Measurements from ENCODE around the gene AFMID. TPM values are rescaled to one million over a fixed set of nuclear protein-coding genes. Genes with fewer than 3 reads are reported as not detected.

AFMID gene
- total RNA-seq, 1 experiment from 2014 or later: 59.3 TPM

GRCh38 chr17:78211032-78211431 is 23.9 kb downstream of the AFMID start:
- 0 out of 2 replicates have a peak, but pooled peaks cover 5% of the 10 kb centered on the region for H3K4me1 ChIP-seq (ENCODE audit: control insufficient read depth, insufficient read depth, low read length)
- ATAC-seq: no peak
- POLR2A ChIA-PET: no interaction called here
- no peaks in the 10 kb centered on the region; the same call in none of the 2 replicates for H3K36me3 ChIP-seq (ENCODE audit: control insufficient read depth, insufficient read depth, low read length)
- no peak overlapping the region for H3K27ac ChIP-seq (ENCODE audit: low read length)
- no TSS peak for BruUV-seq (replicated peaks)
- CTCF ChIA-PET: interaction anchor here (0.6 kb wide), 1 partner anchor 191 kb away, joined by 4 read pairs; no protein-coding TSS in a partner anchor
- DNase-seq (ENCODE audit: low read depth, low spot score): no peak
- no peak overlapping the region for H3K4me3 ChIP-seq (ENCODE audit: low read depth in 2 of 2, low read length in 2 of 2)
- H3K9me3 ChIP-seq (ENCODE audit: control insufficient read depth, insufficient read depth, low read depth, low read length): no peaks in the 10 kb centered on the region
- in situ Hi-C loops (cut with HindIII; ENCODE audit: low pct_unique_long_range_greater_than_20kb, low sequenced_read_pairs): no loop called here
- TF ChIP-seq, protein P1, sequence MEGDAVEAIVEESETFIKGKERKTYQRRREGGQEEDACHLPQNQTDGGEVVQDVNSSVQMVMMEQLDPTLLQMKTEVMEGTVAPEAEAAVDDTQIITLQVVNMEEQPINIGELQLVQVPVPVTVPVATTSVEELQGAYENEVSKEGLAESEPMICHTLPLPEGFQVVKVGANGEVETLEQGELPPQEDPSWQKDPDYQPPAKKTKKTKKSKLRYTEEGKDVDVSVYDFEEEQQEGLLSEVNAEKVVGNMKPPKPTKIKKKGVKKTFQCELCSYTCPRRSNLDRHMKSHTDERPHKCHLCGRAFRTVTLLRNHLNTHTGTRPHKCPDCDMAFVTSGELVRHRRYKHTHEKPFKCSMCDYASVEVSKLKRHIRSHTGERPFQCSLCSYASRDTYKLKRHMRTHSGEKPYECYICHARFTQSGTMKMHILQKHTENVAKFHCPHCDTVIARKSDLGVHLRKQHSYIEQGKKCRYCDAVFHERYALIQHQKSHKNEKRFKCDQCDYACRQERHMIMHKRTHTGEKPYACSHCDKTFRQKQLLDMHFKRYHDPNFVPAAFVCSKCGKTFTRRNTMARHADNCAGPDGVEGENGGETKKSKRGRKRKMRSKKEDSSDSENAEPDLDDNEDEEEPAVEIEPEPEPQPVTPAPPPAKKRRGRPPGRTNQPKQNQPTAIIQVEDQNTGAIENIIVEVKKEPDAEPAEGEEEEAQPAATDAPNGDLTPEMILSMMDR (IDR thresholded peaks at IDR 0.05): no peak
- no peak for TF ChIP-seq REST (IDR thresholded peaks at IDR 0.05; ENCODE audit: insufficient read depth in 1 of 2, low read depth in 2 of 2, low read length in 1 of 2)
- TF ChIP-seq POLR2AphosphoS5 (IDR thresholded peaks at IDR 0.05; ENCODE audit: low read depth, low read length): no peak
- no peak for TF ChIP-seq TCF7L2 (IDR thresholded peaks at IDR 0.05; ENCODE audit: low read depth, low read length)
- TF ChIP-seq SIN3A (IDR thresholded peaks at IDR 0.05; ENCODE audit: borderline replicate concordance, insufficient read depth, low read depth, low read length): no peak
- intact Hi-C loops (cut with micrococcal nuclease; ENCODE audit: unreplicated experiment): no loop called here
- no peaks in the 10 kb centered on the region for H3K27me3 ChIP-seq (ENCODE audit: control insufficient read depth, insufficient read depth, low read length)

DNA sequence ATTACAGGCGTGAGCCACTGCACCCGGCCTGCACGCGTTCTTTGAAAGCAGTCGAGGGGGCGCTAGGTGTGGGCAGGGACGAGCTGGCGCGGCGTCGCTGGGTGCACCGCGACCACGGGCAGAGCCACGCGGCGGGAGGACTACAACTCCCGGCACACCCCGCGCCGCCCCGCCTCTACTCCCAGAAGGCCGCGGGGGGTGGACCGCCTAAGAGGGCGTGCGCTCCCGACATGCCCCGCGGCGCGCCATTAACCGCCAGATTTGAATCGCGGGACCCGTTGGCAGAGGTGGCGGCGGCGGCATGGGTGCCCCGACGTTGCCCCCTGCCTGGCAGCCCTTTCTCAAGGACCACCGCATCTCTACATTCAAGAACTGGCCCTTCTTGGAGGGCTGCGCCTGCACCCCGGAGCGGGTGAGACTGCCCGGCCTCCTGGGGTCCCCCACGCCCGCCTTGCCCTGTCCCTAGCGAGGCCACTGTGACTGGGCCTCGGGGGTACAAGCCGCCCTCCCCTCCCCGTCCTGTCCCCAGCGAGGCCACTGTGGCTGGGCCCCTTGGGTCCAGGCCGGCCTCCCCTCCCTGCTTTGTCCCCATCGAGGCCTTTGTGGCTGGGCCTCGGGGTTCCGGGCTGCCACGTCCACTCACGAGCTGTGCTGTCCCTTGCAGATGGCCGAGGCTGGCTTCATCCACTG is 27.0 kb downstream of the AFMID start, which contains the start of gene BIRC5:
TSS of gene BIRC5 (plus strand) at position 238 of the 690 bp plus-strand sequence. CDS start at position 302, 64 bp downstream.
- H3K4me1 ChIP-seq (ENCODE audit: control insufficient read depth, insufficient read depth, low read length): 0 out of 2 replicates have a peak, but pooled peaks cover 5% of the 10 kb centered on the region
- no peaks in the 10 kb centered on the region for H3K27me3 ChIP-seq (ENCODE audit: control insufficient read depth, insufficient read depth, low read length)
- H3K27ac ChIP-seq (ENCODE audit: low read length): peak within 1 kb of the TSS; percentile 93
- ChIA-PET CTCF (interaction anchor here (0.6 kb wide), 1 partner anchor 129 kb away, joined by 3 read pairs; no protein-coding TSS in a partner anchor), POLR2A (interaction anchor here (0.7 kb wide), 1 partner anchor 39 kb away, joined by 7 read pairs; no protein-coding TSS in a partner anchor)
- in situ Hi-C loops (cut with HindIII; ENCODE audit: low pct_unique_long_range_greater_than_20kb, low sequenced_read_pairs): no loop called here
- DNase-seq (ENCODE audit: low read depth, low spot score) (peak; percentile 15), ATAC-seq (peak; percentile 99)
- TF ChIP-seq, protein P1 (IDR thresholded peaks at IDR 0.05): no peak
- TF ChIP-seq TCF7L2 (IDR thresholded peaks at IDR 0.05; ENCODE audit: low read depth, low read length): no peak
- 0 out of 4 replicates have a peak, but pooled peaks of 1 of the 2 experiments have one; percentile 18 for TF ChIP-seq REST (IDR thresholded peaks at IDR 0.05; ENCODE audit: insufficient read depth in 1 of 2, low read depth in 2 of 2, low read length in 1 of 2)
- peak; percentile 95 for TF ChIP-seq POLR2AphosphoS5 (IDR thresholded peaks at IDR 0.05; ENCODE audit: low read depth, low read length)
- peak; percentile 100 for TF ChIP-seq SIN3A (IDR thresholded peaks at IDR 0.05; ENCODE audit: borderline replicate concordance, insufficient read depth, low read depth, low read length)
- intact Hi-C loops (cut with micrococcal nuclease; ENCODE audit: unreplicated experiment): no loop called here
- H3K36me3 ChIP-seq (ENCODE audit: control insufficient read depth, insufficient read depth, low read length): peaks cover 5% of the 10 kb centered on the region
- H3K4me3 ChIP-seq (ENCODE audit: low read depth in 2 of 2, low read length in 2 of 2): peak within 1 kb of the TSS; percentile 58 to 74
- no peaks in the 10 kb centered on the region for H3K9me3 ChIP-seq (ENCODE audit: control insufficient read depth, insufficient read depth, low read depth, low read length)
- no TSS peak for BruUV-seq (replicated peaks)
